H9 (cell line): ENCODE measurements around the gene RPL11. TPM values are rescaled to one million over a fixed set of nuclear protein-coding genes. Genes with fewer than 3 reads are reported as not detected.

Experiments
- DNase-seq: peaks from one replicate; pipeline ENCODE4 v3.0.0-alpha.2; 2017
- H2AFZ ChIP-seq: one replicate; pipeline ENCODE4 v1.6.1; 2013; ENCODE audit warnings: mild to moderate bottlenecking, low read length, control low read depth, moderate library complexity
- H2AK5ac ChIP-seq: 2 replicates; pipeline ENCODE4 v1.6.1; 2013; ENCODE audit warnings: low read length, control low read depth, mixed read lengths; ENCODE audit not compliant: insufficient read length
- H2BK120ac ChIP-seq: one replicate; pipeline ENCODE4 v1.6.1; 2013; ENCODE audit warnings: low read depth, mild to moderate bottlenecking, low read length, control low read depth, inconsistent platforms; ENCODE audit not compliant: poor library complexity, severe bottlenecking
- H2BK12ac ChIP-seq: 2 replicates; pipeline ENCODE4 v1.6.1; 2013; ENCODE audit warnings: low read length, control low read depth, mixed read lengths, low read depth; ENCODE audit not compliant: insufficient read length
- H2BK15ac ChIP-seq: 2 replicates; pipeline ENCODE4 v1.6.1; 2013; ENCODE audit warnings: low read depth, low read length, control low read depth
- H2BK20ac ChIP-seq: one replicate; pipeline ENCODE4 v1.6.1; 2013; ENCODE audit warnings: low read depth, mild to moderate bottlenecking, low read length, control low read depth, inconsistent platforms; ENCODE audit not compliant: poor library complexity, severe bottlenecking
- H2BK5ac ChIP-seq: 2 replicates; pipeline ENCODE4 v1.6.1; 2013; ENCODE audit warnings: low read length, control low read depth, mixed read lengths; ENCODE audit not compliant: insufficient read length
- H3K14ac ChIP-seq: 2 replicates; pipeline ENCODE4 v1.6.1; 2013; ENCODE audit warnings: low read length, control low read depth; ENCODE audit not compliant: insufficient read depth
- H3K18ac ChIP-seq: 2 replicates; pipeline ENCODE4 v1.6.1; 2013; ENCODE audit warnings: low read depth, mild to moderate bottlenecking, mixed read lengths, low read length, control low read depth; ENCODE audit not compliant: insufficient read length
- H3K23ac ChIP-seq: 2 replicates; pipeline ENCODE4 v1.6.1; 2013; ENCODE audit warnings: low read length, control low read depth, mixed read lengths, low read depth; ENCODE audit not compliant: insufficient read length
- H3K23me2 ChIP-seq: 2 replicates; pipeline ENCODE4 v1.6.1; 2013; ENCODE audit warnings: low read depth, mild to moderate bottlenecking, mixed read lengths, low read length, control low read depth; ENCODE audit not compliant: insufficient read length, poor library complexity, severe bottlenecking
- H3K27ac ChIP-seq: 2 replicates; pipeline ENCODE4 v1.5.1; 2013; ENCODE audit warnings: low read length, control low read depth, mixed read lengths, low read depth; ENCODE audit not compliant: insufficient read length
- H3K27me3 ChIP-seq: 2 replicates; pipeline ENCODE4 v1.6.1; 2013; ENCODE audit warnings: low read length, control low read depth, inconsistent platforms; ENCODE audit not compliant: insufficient read depth
- H3K4ac ChIP-seq: 2 replicates; pipeline ENCODE4 v1.6.1; 2013; ENCODE audit warnings: low read depth, mild to moderate bottlenecking, control low read depth, inconsistent platforms, low read length, moderate library complexity
- H3K4me1 ChIP-seq: 2 replicates; pipeline ENCODE4 v1.6.1; 2013; ENCODE audit warnings: low read length, control low read depth, inconsistent platforms; ENCODE audit not compliant: insufficient read depth
- H3K4me2 ChIP-seq: 2 replicates; pipeline ENCODE4 v1.6.1; 2013; ENCODE audit warnings: low read length, control low read depth, mixed read lengths; ENCODE audit not compliant: insufficient read length, insufficient read depth
- H3K56ac ChIP-seq: 2 replicates; pipeline ENCODE4 v1.6.1; 2013; ENCODE audit warnings: low read depth, mild to moderate bottlenecking, mixed read lengths, low read length, control low read depth; ENCODE audit not compliant: insufficient read length
- H3K79me1 ChIP-seq: 2 replicates; pipeline ENCODE4 v1.6.1; 2013; ENCODE audit warnings: low read depth, mild to moderate bottlenecking, moderate library complexity, low read length, control low read depth, inconsistent platforms; ENCODE audit not compliant: insufficient read depth, poor library complexity, severe bottlenecking
- H3K79me2 ChIP-seq: 2 replicates; pipeline ENCODE4 v1.6.1; 2013; ENCODE audit warnings: low read length, control low read depth, inconsistent platforms; ENCODE audit not compliant: insufficient read depth
- H3K9ac ChIP-seq: 2 replicates; pipeline ENCODE4 v1.6.1; 2013; ENCODE audit warnings: low read length, control low read depth, mixed read lengths; ENCODE audit not compliant: insufficient read length; ENCODE audit errors: extremely low read depth
- H3K9me3 ChIP-seq: one replicate; pipeline ENCODE4 v1.6.1; 2013; ENCODE audit warnings: low read depth, low read length, inconsistent platforms; ENCODE audit not compliant: control insufficient read depth
- H3T11ph ChIP-seq: one replicate; pipeline ENCODE4 v1.6.1; 2013; ENCODE audit warnings: mild to moderate bottlenecking, low read length, control low read depth, inconsistent platforms
- H4K20me1 ChIP-seq: one replicate; pipeline ENCODE4 v1.6.1; 2013; ENCODE audit not compliant: control insufficient read depth, insufficient read length, insufficient read depth
- H4K5ac ChIP-seq: 2 replicates; pipeline ENCODE4 v1.6.1; 2013; ENCODE audit warnings: low read depth, mild to moderate bottlenecking, mixed read lengths, low read length, control low read depth; ENCODE audit not compliant: insufficient read length
- H4K8ac ChIP-seq: replicated peaks from 2 replicates; pipeline ENCODE4 v1.6.1; 2013; ENCODE audit warnings: low read length, control low read depth, mixed read lengths, low read depth; ENCODE audit not compliant: insufficient read length
- H4K91ac ChIP-seq: 2 replicates; pipeline ENCODE4 v1.6.1; 2013; ENCODE audit warnings: low read depth, mild to moderate bottlenecking, moderate library complexity, mixed read lengths, low read length, control low read depth; ENCODE audit not compliant: insufficient read length
- H3K27ac Mint-ChIP-seq, 3 experiments: 2 replicates in 2 of 3; 3 replicates in 1 of 3; pipeline ENCODE4 v1.8.0; 2020 to 2021; ENCODE audit warnings: mixed read lengths in 3 of 3, mild to moderate bottlenecking in 1 of 3, moderate library complexity in 1 of 3
- H3K27me3 Mint-ChIP-seq: 2 replicates; pipeline ENCODE4 v1.8.0; 2021; ENCODE audit warnings: low read depth, mild to moderate bottlenecking, moderate library complexity, mixed read lengths
- H3K36me3 Mint-ChIP-seq, 3 experiments: 2 replicates in 2 of 3; 3 replicates in 1 of 3; pipeline ENCODE4 v1.8.0; 2020 to 2021; ENCODE audit warnings: low read depth in 3 of 3, mixed read lengths in 3 of 3; ENCODE audit not compliant: insufficient read depth in 1 of 3
- H3K4me1 Mint-ChIP-seq, 2 experiments: 2 replicates each; pipeline ENCODE4 v1.8.0; 2020; ENCODE audit warnings: mixed read lengths in 2 of 2
- H3K4me3 Mint-ChIP-seq, 2 experiments: 2 replicates in 1 of 2; 3 replicates in 1 of 2; pipeline ENCODE4 v1.8.0; 2020 to 2021; ENCODE audit warnings: mild to moderate bottlenecking in 2 of 2, mixed read lengths in 2 of 2, moderate library complexity in 1 of 2
- H3K9me3 Mint-ChIP-seq, 2 experiments: 2 replicates in 1 of 2; 3 replicates in 1 of 2; pipeline ENCODE4 v1.8.0; 2020; ENCODE audit warnings: mild to moderate bottlenecking in 2 of 2, mixed read lengths in 2 of 2, moderate library complexity in 1 of 2
- WGBS: extraction: QIAGEN DNeasy Blood & Tissue Kit; methylation state at CpG from one replicate; pipeline ENCODE4 v1.1.7; 2013; ENCODE audit warnings: missing lambda C conversion rate, low lambda C conversion rate, mixed read lengths; ENCODE audit not compliant: insufficient read length; ENCODE audit errors: extremely low coverage; 5-methylcytosine and 5-hydroxymethylcytosine counted together
- total RNA-seq: library from RNA; stranded (reverse); gene quantifications from 2 replicates; pipeline ENCODE4 v1.2.1, GENCODE V29; 2021
- TF ChIP-seq, protein P1 (sequence below): fragments of 200-600 bp; sonication (generic); conservative IDR thresholded peaks from 3 replicates; pipeline ENCODE4 v1.8.0; 2021; ENCODE audit warnings: antibody characterized with exemption, mild to moderate bottlenecking

Gene RPL11
- total RNA-seq, 1 experiment from 2014 or later = 1,618 TPM

GRCh38 chr1:23679815-23680214, 11.8 kb upstream of the RPL11 start:
- H4K91ac ChIP-seq = no peak overlapping the region
- H3K27ac ChIP-seq = no peak overlapping the region
- no peak overlapping the region for H2AFZ ChIP-seq
- DNase-seq = no peak
- no peaks in the 10 kb centered on the region for H3K79me1 ChIP-seq
- Mint-ChIP-seq H3K4me1 (no peaks in the 10 kb centered on the region), H3K36me3 (no peaks in the 10 kb centered on the region), H3K27ac (no peak overlapping the region), H3K4me3 (no peak overlapping the region), H3K9me3 (no peaks in the 10 kb centered on the region), H3K27me3 (peaks cover 60% of the 10 kb centered on the region)
- H3T11ph ChIP-seq = no peak overlapping the region
- no peak overlapping the region for H2BK120ac ChIP-seq
- no CpG with 5 or more reads among the region's 4 CpGs for WGBS
- no peak overlapping the region for H4K8ac ChIP-seq
- no peak overlapping the region for H4K5ac ChIP-seq
- H2BK5ac ChIP-seq = no peak overlapping the region
- no peaks in the 10 kb centered on the region for H3K4me1 ChIP-seq
- H2BK15ac ChIP-seq = no peak overlapping the region
- H3K9ac ChIP-seq = no peak overlapping the region
- no peak overlapping the region for H3K23ac ChIP-seq
- no peaks in the 10 kb centered on the region for H3K23me2 ChIP-seq
- H4K20me1 ChIP-seq = no peaks in the 10 kb centered on the region
- no peak overlapping the region for H2AK5ac ChIP-seq
- H3K79me2 ChIP-seq = no peaks in the 10 kb centered on the region
- H3K4me2 ChIP-seq = no peak overlapping the region
- H2BK12ac ChIP-seq = no peak overlapping the region
- no peak overlapping the region for H3K4ac ChIP-seq
- H3K9me3 ChIP-seq = no peaks in the 10 kb centered on the region
- TF ChIP-seq, protein P1, sequence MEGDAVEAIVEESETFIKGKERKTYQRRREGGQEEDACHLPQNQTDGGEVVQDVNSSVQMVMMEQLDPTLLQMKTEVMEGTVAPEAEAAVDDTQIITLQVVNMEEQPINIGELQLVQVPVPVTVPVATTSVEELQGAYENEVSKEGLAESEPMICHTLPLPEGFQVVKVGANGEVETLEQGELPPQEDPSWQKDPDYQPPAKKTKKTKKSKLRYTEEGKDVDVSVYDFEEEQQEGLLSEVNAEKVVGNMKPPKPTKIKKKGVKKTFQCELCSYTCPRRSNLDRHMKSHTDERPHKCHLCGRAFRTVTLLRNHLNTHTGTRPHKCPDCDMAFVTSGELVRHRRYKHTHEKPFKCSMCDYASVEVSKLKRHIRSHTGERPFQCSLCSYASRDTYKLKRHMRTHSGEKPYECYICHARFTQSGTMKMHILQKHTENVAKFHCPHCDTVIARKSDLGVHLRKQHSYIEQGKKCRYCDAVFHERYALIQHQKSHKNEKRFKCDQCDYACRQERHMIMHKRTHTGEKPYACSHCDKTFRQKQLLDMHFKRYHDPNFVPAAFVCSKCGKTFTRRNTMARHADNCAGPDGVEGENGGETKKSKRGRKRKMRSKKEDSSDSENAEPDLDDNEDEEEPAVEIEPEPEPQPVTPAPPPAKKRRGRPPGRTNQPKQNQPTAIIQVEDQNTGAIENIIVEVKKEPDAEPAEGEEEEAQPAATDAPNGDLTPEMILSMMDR = no peak
- H3K18ac ChIP-seq = no peak overlapping the region
- H3K56ac ChIP-seq = no peak overlapping the region
- no peak overlapping the region for H3K14ac ChIP-seq
- H2BK20ac ChIP-seq = no peak overlapping the region
- H3K27me3 ChIP-seq = no peaks in the 10 kb centered on the region; the same call in 1 of the 2 replicates
